GM12875 (cell line): ENCODE results near the gene ZSWIM6.

Experiments
- H3K4me3 ChIP-seq: one replicate; pipeline ENCODE4 v1.5.1; 2011; ENCODE audit warnings: low read depth, low read length, control low read depth
- TF ChIP-seq, protein P1 (sequence below): IDR thresholded peaks from 2 replicates; pipeline ENCODE4 v1.5.1; 2011; ENCODE audit warnings: low read depth, mild to moderate bottlenecking, control low read depth, inconsistent platforms, low read length, moderate library complexity, borderline replicate concordance; ENCODE audit not compliant: insufficient read depth

Gene ZSWIM6

DNA sequence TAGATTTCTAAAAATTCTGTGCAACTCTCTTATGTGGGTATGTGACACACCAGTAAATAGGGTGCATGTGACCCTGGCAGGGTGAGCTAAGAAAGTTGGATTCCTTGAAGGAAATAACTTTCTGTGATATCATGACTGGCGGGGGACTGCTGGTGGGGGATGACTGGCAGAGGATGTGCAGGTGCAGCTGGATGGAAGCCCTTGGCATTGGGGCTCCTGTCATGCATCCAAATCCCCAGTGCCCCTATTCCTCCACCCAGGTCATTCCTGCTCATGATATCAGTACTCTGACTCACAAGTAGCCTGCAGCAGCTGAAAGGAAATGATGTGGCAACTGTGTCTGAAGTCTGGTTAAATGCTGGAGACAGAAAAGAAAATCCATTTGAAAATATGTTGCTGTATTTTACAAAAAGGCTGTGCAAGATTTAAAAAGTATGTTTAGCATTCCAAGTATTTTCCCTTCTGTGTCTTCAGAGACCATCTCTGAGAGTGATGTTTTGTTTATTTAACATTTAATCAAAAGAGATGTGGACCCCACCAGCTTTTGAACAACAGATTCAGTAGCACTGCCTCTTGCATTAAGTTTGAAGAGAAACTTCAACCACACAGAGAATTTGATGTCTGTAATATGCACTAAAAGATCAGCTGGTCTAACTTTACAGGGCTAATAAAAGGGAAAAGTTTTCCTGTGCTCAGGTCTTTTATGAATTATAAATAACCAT lies 17.9 kb upstream of the ZSWIM6 start:
- TF ChIP-seq, protein P1, sequence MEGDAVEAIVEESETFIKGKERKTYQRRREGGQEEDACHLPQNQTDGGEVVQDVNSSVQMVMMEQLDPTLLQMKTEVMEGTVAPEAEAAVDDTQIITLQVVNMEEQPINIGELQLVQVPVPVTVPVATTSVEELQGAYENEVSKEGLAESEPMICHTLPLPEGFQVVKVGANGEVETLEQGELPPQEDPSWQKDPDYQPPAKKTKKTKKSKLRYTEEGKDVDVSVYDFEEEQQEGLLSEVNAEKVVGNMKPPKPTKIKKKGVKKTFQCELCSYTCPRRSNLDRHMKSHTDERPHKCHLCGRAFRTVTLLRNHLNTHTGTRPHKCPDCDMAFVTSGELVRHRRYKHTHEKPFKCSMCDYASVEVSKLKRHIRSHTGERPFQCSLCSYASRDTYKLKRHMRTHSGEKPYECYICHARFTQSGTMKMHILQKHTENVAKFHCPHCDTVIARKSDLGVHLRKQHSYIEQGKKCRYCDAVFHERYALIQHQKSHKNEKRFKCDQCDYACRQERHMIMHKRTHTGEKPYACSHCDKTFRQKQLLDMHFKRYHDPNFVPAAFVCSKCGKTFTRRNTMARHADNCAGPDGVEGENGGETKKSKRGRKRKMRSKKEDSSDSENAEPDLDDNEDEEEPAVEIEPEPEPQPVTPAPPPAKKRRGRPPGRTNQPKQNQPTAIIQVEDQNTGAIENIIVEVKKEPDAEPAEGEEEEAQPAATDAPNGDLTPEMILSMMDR, result no peak
- no peak overlapping the region for H3K4me3 ChIP-seq

- TF ChIP-seq, protein P1, result no peak
- no peak overlapping the region for H3K4me3 ChIP-seq
These were observed 13.7 kb upstream of the ZSWIM6 start for GRCh38 chr5:61318376-61318775.

- H3K4me3 ChIP-seq, result no peak overlapping the region
- TF ChIP-seq, protein P1, result no peak
These were observed 12.5 kb upstream of the ZSWIM6 start for GRCh38 chr5:61319388-61320146.

GRCh38 chr5:61320860-61321259 lies 11.2 kb upstream of the ZSWIM6 start:
- H3K4me3 ChIP-seq, result no peak overlapping the region
- TF ChIP-seq, protein P1, result no peak

- TF ChIP-seq, protein P1, result no peak
- H3K4me3 ChIP-seq, result no peak overlapping the region
These were observed 10.4 kb upstream of the ZSWIM6 start for GRCh38 chr5:61321669-61322068.

DNA sequence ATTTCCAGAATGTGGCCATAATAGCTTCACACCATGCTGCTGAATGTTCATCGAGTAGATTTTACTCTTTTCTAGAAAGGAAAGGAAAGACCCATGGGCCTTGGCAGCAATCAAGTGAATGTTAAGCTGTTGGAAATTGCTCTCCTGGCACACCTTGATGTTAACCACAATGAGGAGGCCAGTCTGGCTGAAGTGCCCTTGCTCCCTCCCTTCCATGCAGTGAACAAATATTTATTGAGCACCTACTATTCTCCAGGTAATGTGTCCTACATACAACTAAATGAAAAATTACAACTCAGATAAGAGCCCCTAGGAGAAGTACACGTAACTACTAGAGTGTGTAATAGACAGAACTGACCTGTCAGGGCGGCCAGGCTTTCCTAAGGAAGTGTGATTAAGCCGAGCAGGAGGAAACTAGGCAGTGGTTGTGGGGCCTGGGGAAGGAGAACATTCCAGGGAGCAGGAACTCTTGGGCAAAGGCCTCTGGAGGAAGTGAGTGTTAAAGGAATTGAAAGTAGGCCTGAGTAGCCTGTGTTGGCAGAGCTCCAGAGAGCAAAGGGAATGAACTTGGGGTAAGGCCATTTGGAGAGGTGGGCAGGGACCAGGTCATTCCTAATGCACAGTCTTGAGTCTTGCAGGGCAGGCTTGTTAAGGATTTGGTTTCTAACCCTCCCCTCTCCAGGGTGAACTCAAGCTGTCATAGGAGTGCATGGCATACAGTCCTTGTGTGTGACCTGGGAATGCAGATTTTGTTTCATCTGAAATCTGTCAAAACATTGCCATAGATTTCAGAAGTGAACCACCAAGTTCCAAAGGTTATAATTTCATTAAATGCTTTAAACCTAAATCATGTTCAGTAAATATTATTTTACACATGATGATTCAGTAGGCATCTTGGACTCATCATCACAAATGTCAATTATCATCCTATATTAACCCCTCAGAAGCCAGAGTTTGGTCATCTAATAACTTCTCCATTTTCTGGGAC lies 9.0 kb upstream of the ZSWIM6 start:
- TF ChIP-seq, protein P1, result no peak
- no peak overlapping the region for H3K4me3 ChIP-seq
